ENCODE measurements around the gene FAM20C.

GRCh38 chr7:171364-171904 lies 20.9 kb upstream of the FAM20C start:
- TF ChIP-seq CTCF (conservative IDR thresholded peaks at IDR 0.05 in 1 of 2, IDR thresholded peaks at IDR 0.05 in 1 of 2; ENCODE audit: extremely low read depth in 1 of 2, insufficient read depth in 1 of 2, low read depth in 1 of 2, low read length in 2 of 2), result no peak
- TF ChIP-seq EZH2 (IDR thresholded peaks at IDR 0.05; ENCODE audit: borderline replicate concordance, low read length), result no peak

All from mammary epithelial cell (primary cell).